ENCODE measurements around the gene ANP32A. TPM values are rescaled to one million over a fixed set of nuclear protein-coding genes. Genes with fewer than 3 reads are reported as not detected.
A peak's percentile ranks its signal among the peaks of the same experiment; 100 is the strongest.

ANP32A gene
- total RNA-seq, 1 donor from 2014 or later = 248 TPM

DNA sequence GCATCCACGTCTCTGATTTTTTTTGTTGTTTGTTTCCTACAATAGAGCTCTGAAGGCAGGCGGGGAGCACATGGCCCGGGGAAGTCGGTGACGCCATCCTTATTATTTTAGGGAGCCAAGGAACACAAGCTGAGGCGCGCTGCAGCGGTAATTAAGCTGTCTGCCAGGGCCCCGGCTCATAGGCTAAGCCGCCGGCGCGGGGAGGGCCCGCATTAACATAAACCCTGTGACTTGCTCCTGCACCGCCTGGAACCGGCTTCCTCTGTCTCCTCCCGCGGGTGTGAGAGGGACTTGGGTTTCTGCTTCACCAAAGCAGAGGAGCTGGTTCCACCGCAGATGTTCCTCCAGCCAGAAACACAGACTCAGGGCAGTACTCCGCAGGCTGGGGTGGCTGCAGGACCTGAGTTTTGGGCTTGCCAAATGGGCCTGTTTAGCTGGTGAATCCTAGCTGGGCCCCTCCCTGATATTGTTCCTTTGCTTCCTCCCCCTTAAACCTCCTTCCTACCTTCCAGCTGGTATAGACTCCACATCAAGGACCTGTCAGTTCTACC, 25.3 kb downstream of the ANP32A start:
- H3K4me3 Mint-ChIP-seq (ENCODE audit: unreplicated experiment) = no peak overlapping the region
- peaks cover 5% of the 10 kb centered on the region for H3K27me3 Mint-ChIP-seq (ENCODE audit: unreplicated experiment)
- H3K9me3 Mint-ChIP-seq (ENCODE audit: unreplicated experiment) = no peaks in the 10 kb centered on the region
- H3K4me1 Mint-ChIP-seq (ENCODE audit: unreplicated experiment) = peaks cover 95% of the 10 kb centered on the region
- TF ChIP-seq CTCF (IDR thresholded peaks at IDR 0.05; ENCODE audit: unreplicated experiment) = no peak
- H3K36me3 Mint-ChIP-seq (ENCODE audit: low read depth, unreplicated experiment) = peaks cover 15% of the 10 kb centered on the region
- peak overlapping the region; percentile 86 for H3K27ac Mint-ChIP-seq (ENCODE audit: unreplicated experiment)
- DNase-seq (ENCODE audit: low spot score) = peak; percentile 65

- Mint-ChIP-seq H3K27ac (ENCODE audit: unreplicated experiment) (peak overlapping the region; percentile 86), H3K4me3 (ENCODE audit: unreplicated experiment) (peak overlapping the region; percentile 13), H3K36me3 (ENCODE audit: low read depth, unreplicated experiment) (peaks cover 18% of the 10 kb centered on the region), H3K9me3 (ENCODE audit: unreplicated experiment) (no peaks in the 10 kb centered on the region), H3K4me1 (ENCODE audit: unreplicated experiment) (peaks cover 95% of the 10 kb centered on the region), H3K27me3 (ENCODE audit: unreplicated experiment) (peaks cover 5% of the 10 kb centered on the region)
- no peak for DNase-seq (ENCODE audit: low spot score)
- TF ChIP-seq CTCF (IDR thresholded peaks at IDR 0.05; ENCODE audit: unreplicated experiment) = no peak
Observed at GRCh38 chr15:68794863-68795262, 25.8 kb downstream of the ANP32A start.

GRCh38 chr15:68794307-68794706, 26.4 kb downstream of the ANP32A start:
- DNase-seq (ENCODE audit: low spot score) = no peak
- TF ChIP-seq CTCF (IDR thresholded peaks at IDR 0.05; ENCODE audit: unreplicated experiment) = no peak
- H3K4me3 Mint-ChIP-seq (ENCODE audit: unreplicated experiment) = no peak overlapping the region
- no peaks in the 10 kb centered on the region for H3K9me3 Mint-ChIP-seq (ENCODE audit: unreplicated experiment)
- H3K27ac Mint-ChIP-seq (ENCODE audit: unreplicated experiment) = no peak overlapping the region
- peaks cover 19% of the 10 kb centered on the region for H3K36me3 Mint-ChIP-seq (ENCODE audit: low read depth, unreplicated experiment)
- H3K27me3 Mint-ChIP-seq (ENCODE audit: unreplicated experiment) = peaks cover 5% of the 10 kb centered on the region
- peaks cover 95% of the 10 kb centered on the region for H3K4me1 Mint-ChIP-seq (ENCODE audit: unreplicated experiment)

- DNase-seq (ENCODE audit: low spot score) = no peak
- peaks cover 95% of the 10 kb centered on the region for H3K4me1 Mint-ChIP-seq (ENCODE audit: unreplicated experiment)
Observed at GRCh38 chr15:68793776-68794175, 26.9 kb downstream of the ANP32A start.

More at GRCh38 chr15:68793776-68794175, 26.9 kb downstream of the ANP32A start:
- Mint-ChIP-seq H3K27me3 (ENCODE audit: unreplicated experiment) (peaks cover 5% of the 10 kb centered on the region), H3K9me3 (ENCODE audit: unreplicated experiment) (no peaks in the 10 kb centered on the region), H3K4me3 (ENCODE audit: unreplicated experiment) (no peak overlapping the region), H3K36me3 (ENCODE audit: low read depth, unreplicated experiment) (peaks cover 19% of the 10 kb centered on the region), H3K27ac (ENCODE audit: unreplicated experiment) (no peak overlapping the region)
- TF ChIP-seq CTCF (IDR thresholded peaks at IDR 0.05; ENCODE audit: unreplicated experiment) = no peak

Measured in endothelial cell (in vitro differentiated cells).